Transverse colon (tissue), 4 donors: Measurements from ENCODE around the gene ZNF521. TPM values are rescaled to one million over a fixed set of nuclear protein-coding genes. Genes with fewer than 3 reads are reported as not detected.

Experiments used
- DNase-seq: peaks from one replicate; pipeline ENCODE4 v3.0.0-alpha.2; 2019
- H3K27ac ChIP-seq, 4 donors: fragments of 200-600 bp; sonication (generic); 2 replicates each; pipeline ENCODE4 v1.5.1; 2016 to 2018; ENCODE audit warnings: inconsistent platforms in 4 of 4
- H3K27me3 ChIP-seq: fragments of 200-600 bp; sonication (generic); 2 replicates; pipeline ENCODE4 v1.5.1; 2017; ENCODE audit warnings: inconsistent platforms
- H3K36me3 ChIP-seq, 4 donors: fragments of 200-600 bp; sonication (generic); 2 replicates each; pipeline ENCODE4 v1.5.1; 2017 to 2019; ENCODE audit warnings: inconsistent platforms in 4 of 4
- H3K4me1 ChIP-seq, 4 donors: fragments of 200-600 bp; sonication (generic); 2 replicates each; pipeline ENCODE4 v1.5.1; 2017 to 2020; ENCODE audit warnings: inconsistent platforms in 4 of 4
- H3K4me3 ChIP-seq, 4 donors: fragments of 200-600 bp; sonication (generic); 1 replicate in 1 of 4; 2 replicates in 3 of 4; pipeline versions ENCODE4 v1.5.1 to v1.6.1; 2017 to 2019; ENCODE audit warnings: inconsistent platforms in 4 of 4
- H3K9me3 ChIP-seq, 2 donors: fragments of 200-600 bp; sonication (generic); 2 replicates each; pipeline ENCODE4 v1.5.1; 2017 to 2019; ENCODE audit warnings: inconsistent platforms in 2 of 2
- CTCF ChIP-seq, 5 experiments: fragments of 200-600 bp in 3 of 5; fragments of 450-650 bp in 2 of 5; sonication (generic) in 3 of 5; IDR thresholded peaks; 1 replicate in 2 of 5; 2 replicates in 3 of 5; pipeline ENCODE4 v1.5.1; 2016 to 2017; ENCODE audit warnings: antibody characterized with exemption in 5 of 5, inconsistent platforms in 3 of 5, mild to moderate bottlenecking in 2 of 5, moderate library complexity in 1 of 5
- EP300 ChIP-seq: sonication (generic); formaldehyde crosslinking; IDR thresholded peaks from one replicate; pipeline ENCODE4 v1.6.1; 2017; ENCODE audit warnings: antibody characterized with exemption, low read depth
- POLR2A ChIP-seq: fragments of 450-650 bp; IDR thresholded peaks from one replicate; pipeline ENCODE4 v1.6.1; 2016; ENCODE audit warnings: antibody characterized with exemption, mild to moderate bottlenecking, moderate library complexity
- POLR2AphosphoS5 ChIP-seq, 3 donors: sonication (generic); formaldehyde crosslinking; IDR thresholded peaks; one replicate each; pipeline ENCODE4 v1.6.1; 2016; ENCODE audit warnings: antibody characterized with exemption in 3 of 3
- WGBS, 2 donors: methylation state at CpG; one replicate each; pipeline ENCODE4 v1.1.5; 2018; ENCODE audit warnings: low coverage in 1 of 2; 5-methylcytosine and 5-hydroxymethylcytosine counted together
- in situ Hi-C, 4 donors: fragments of 200-750 bp; cut with MboI; loops; one replicate each; pipeline versions ENCODE4 v1.15.0 to v1.15.1; 2017; ENCODE audit warnings: low sequenced_read_pairs in 3 of 4, low pct_ligation_motif_present in 1 of 4, low pct_unique_long_range_greater_than_20kb in 1 of 4
- intact Hi-C: fragments of 100-400 bp; cut with DNase I; formaldehyde crosslinking; loops from one replicate; pipeline ENCODE4 v1.15.1; 2023; ENCODE audit warnings: low total_unique reads
- total RNA-seq, 4 donors: library from RNA; depleted of rRNA; stranded (reverse); fragments of >200 nt; gene quantifications; one replicate each; pipeline ENCODE4 v1.1.0, GENCODE V29; 2016

The ZNF521 gene
- total RNA-seq, 4 donors from 2014 or later = 6.4 to 29.5 (median 9.0) TPM

DNA sequence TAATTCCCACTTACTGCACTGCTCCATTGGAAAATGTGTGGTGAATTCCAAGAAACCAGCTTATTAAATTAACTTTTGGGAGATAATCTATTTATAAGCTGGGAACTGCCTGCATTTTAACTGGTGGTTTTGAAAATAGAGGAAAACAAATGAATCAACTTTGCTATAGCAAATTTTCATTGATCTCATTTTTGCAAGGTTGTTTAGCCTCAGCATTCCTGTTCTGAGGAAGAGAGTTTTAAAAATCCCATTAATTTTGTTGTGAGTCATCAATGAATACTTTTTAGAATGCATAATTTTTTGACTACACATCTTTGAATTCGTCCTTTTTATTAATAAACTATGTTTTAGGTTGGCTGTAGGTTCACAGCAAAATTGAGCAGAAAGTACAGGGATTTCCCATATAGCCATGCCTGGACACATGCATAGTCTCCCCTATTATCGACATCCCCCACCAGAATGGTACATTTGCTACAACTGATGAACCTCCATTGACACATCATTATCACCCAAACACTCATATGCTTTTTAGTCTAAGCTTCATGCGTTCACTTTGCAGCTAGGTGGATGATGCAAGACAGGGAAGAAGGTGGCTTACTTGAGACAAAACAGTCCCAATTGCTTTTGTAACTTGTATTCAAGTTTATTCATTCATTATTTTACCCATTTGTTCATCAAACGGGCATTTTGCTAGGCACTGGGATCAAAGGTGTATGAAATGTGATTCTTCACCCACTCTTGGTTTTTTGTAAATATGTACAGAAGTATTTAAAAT lies 106.9 kb downstream of the ZNF521 start:
- no peaks in the 10 kb centered on the region for H3K9me3 ChIP-seq
- H3K36me3 ChIP-seq = no peaks in the 10 kb centered on the region
- no peak for TF ChIP-seq POLR2AphosphoS5 (IDR thresholded peaks at IDR 0.05)
- no peak for TF ChIP-seq CTCF (IDR thresholded peaks at IDR 0.05)
- no peak for TF ChIP-seq EP300
- TF ChIP-seq POLR2A = no peak
- H3K4me1 ChIP-seq = no peaks in the 10 kb centered on the region
- H3K27me3 ChIP-seq = no peaks in the 10 kb centered on the region
- no peak for DNase-seq
- intact Hi-C loops (loop anchor here (5.0 kb wide), 1 partner anchor 1848 kb away; no protein-coding TSS in a partner anchor), in situ Hi-C loops (no loop called here)
- H3K27ac ChIP-seq = no peak overlapping the region
- 71 to 86% methylated on average over 4 of the region's 4 CpGs for WGBS, 2 donors
- H3K4me3 ChIP-seq = no peak overlapping the region

DNA sequence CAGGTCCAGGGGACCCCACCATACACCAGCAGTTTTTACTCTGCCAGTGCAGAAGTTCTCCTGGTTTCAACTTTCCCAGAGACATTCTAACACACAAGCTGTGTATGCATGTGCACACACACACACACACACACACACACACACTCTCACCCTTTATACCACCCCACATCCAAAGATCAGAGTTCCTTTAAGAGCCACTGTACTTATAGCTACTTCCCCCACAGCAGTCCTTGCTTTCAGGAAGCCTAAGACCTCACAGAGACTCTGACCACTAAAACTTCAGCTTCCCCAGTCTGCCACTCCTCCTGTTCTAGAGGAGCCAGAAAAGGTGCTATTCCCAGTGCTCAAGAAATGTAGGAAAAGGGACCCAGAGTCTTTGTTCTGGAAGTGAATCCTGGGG lies 107.8 kb downstream of the ZNF521 start:
- no peaks in the 10 kb centered on the region for H3K9me3 ChIP-seq
- no peak overlapping the region for H3K4me3 ChIP-seq
- intact Hi-C loops = loop anchor here (5.0 kb wide), 1 partner anchor 1847 kb away; no protein-coding TSS in a partner anchor
- H3K36me3 ChIP-seq = no peaks in the 10 kb centered on the region
- TF ChIP-seq EP300 (no peak), POLR2AphosphoS5 (IDR thresholded peaks at IDR 0.05) (no peak), CTCF (IDR thresholded peaks at IDR 0.05) (no peak), POLR2A (no peak)
- in situ Hi-C loops = no loop called here
- no peak overlapping the region for H3K27ac ChIP-seq
- no peaks in the 10 kb centered on the region for H3K27me3 ChIP-seq
- no peak for DNase-seq
- no peaks in the 10 kb centered on the region for H3K4me1 ChIP-seq

GRCh38 chr18:25243754-25244153 lies 108.2 kb downstream of the ZNF521 start:
- no peaks in the 10 kb centered on the region for H3K36me3 ChIP-seq
- H3K4me1 ChIP-seq = no peaks in the 10 kb centered on the region
- DNase-seq = no peak
- WGBS, 2 donors = 79 to 100% methylated on average over 1 of the region's 1 CpG
- intact Hi-C loops = loop anchor here (1.0 to 5.0 kb wide), 2 partner anchors 31 to 1846 kb away; no protein-coding TSS in a partner anchor
- no peak overlapping the region for H3K27ac ChIP-seq
- in situ Hi-C loops = no loop called here
- no peak overlapping the region for H3K4me3 ChIP-seq
- TF ChIP-seq EP300 = no peak
- H3K9me3 ChIP-seq = no peaks in the 10 kb centered on the region
- no peaks in the 10 kb centered on the region for H3K27me3 ChIP-seq

GRCh38 chr18:25243257-25243656 lies 108.7 kb downstream of the ZNF521 start:
- Histone ChIP-seq H3K4me1 (no peaks in the 10 kb centered on the region), H3K27me3 (no peaks in the 10 kb centered on the region), H3K36me3 (no peaks in the 10 kb centered on the region), H3K27ac (no peak overlapping the region), H3K9me3 (no peaks in the 10 kb centered on the region), H3K4me3 (no peak overlapping the region)
- no peak for TF ChIP-seq CTCF (IDR thresholded peaks at IDR 0.05)
- no peak for TF ChIP-seq POLR2AphosphoS5 (IDR thresholded peaks at IDR 0.05)
- TF ChIP-seq EP300 = no peak
- TF ChIP-seq POLR2A = no peak
- no peak for DNase-seq
- WGBS, 2 donors = 62 to 81% methylated on average over 2 of the region's 2 CpGs
- intact Hi-C loops (loop anchor here (1.0 to 5.0 kb wide), 2 partner anchors 31 to 1846 kb away; no protein-coding TSS in a partner anchor), in situ Hi-C loops (no loop called here)

GRCh38 chr18:25240420-25240770 lies 111.6 kb downstream of the ZNF521 start:
- H3K27me3 ChIP-seq = no peaks in the 10 kb centered on the region
- in situ Hi-C loops = no loop called here
- 74 to 83% methylated on average over 5 of the region's 5 CpGs for WGBS, 2 donors

More at GRCh38 chr18:25240420-25240770, 111.6 kb downstream of the ZNF521 start:
- no peak for DNase-seq
- H3K4me1 ChIP-seq = no peaks in the 10 kb centered on the region
- no peak overlapping the region for H3K27ac ChIP-seq
- no peaks in the 10 kb centered on the region for H3K36me3 ChIP-seq
- H3K4me3 ChIP-seq = no peak overlapping the region
- TF ChIP-seq EP300 (no peak), CTCF (IDR thresholded peaks at IDR 0.05) (no peak), POLR2AphosphoS5 (IDR thresholded peaks at IDR 0.05) (no peak), POLR2A (no peak)
- intact Hi-C loops = loop anchor here (5.0 kb wide), 1 partner anchor 1843 kb away; no protein-coding TSS in a partner anchor
- no peaks in the 10 kb centered on the region for H3K9me3 ChIP-seq
